ENCODE results near the gene DCPS. TPM values are rescaled to one million over a fixed set of nuclear protein-coding genes. Genes with fewer than 3 reads are reported as not detected.
A peak's percentile ranks its signal among the peaks of the same experiment; 100 is the strongest.
"Not testable (repeated sequence)": the region's sequence is repeated elsewhere in the genome, so short reads cannot be mapped to it uniquely, and the experiment has no call there.

The DCPS gene
- total RNA-seq, 1 donor from 2014 or later, result 42.1 TPM

- Mint-ChIP-seq H3K4me1 (ENCODE audit: low read depth) (peaks cover 37% of the 10 kb centered on the region), H3K36me3 (ENCODE audit: low read depth) (peaks cover 58% of the 10 kb centered on the region), H3K27me3 (ENCODE audit: low read depth) (no peaks in the 10 kb centered on the region), H3K9me3 (no peaks in the 10 kb centered on the region), H3K27ac (peak overlapping the region; percentile 91), H3K4me3 (ENCODE audit: low read depth) (no peak overlapping the region)
- no peak for DNase-seq (ENCODE audit: low spot score)
- intact Hi-C loops (cut with micrococcal nuclease), result no loop called here
Observed at GRCh38 chr11:126345283-126345682, 41.4 kb downstream of the DCPS start.

- H3K4me3 Mint-ChIP-seq (ENCODE audit: low read depth), result no peak overlapping the region
- no peak for DNase-seq (ENCODE audit: low spot score)
- intact Hi-C loops (cut with micrococcal nuclease), result no loop called here
- peak overlapping the region; percentile 91 for H3K27ac Mint-ChIP-seq
- peaks cover 41% of the 10 kb centered on the region for H3K4me1 Mint-ChIP-seq (ENCODE audit: low read depth)
- H3K9me3 Mint-ChIP-seq, result no peaks in the 10 kb centered on the region
- no peaks in the 10 kb centered on the region for H3K27me3 Mint-ChIP-seq (ENCODE audit: low read depth)
- H3K36me3 Mint-ChIP-seq (ENCODE audit: low read depth), result peaks cover 61% of the 10 kb centered on the region
Observed at GRCh38 chr11:126345759-126346585, 42.1 kb downstream of the DCPS start.

GRCh38 chr11:126346586-126346940 lies 42.7 kb downstream of the DCPS start:
- intact Hi-C loops (cut with micrococcal nuclease), result no loop called here
- no peak for DNase-seq (ENCODE audit: low spot score)
- Mint-ChIP-seq H3K27me3 (ENCODE audit: low read depth) (no peaks in the 10 kb centered on the region), H3K36me3 (ENCODE audit: low read depth) (peaks cover 57% of the 10 kb centered on the region), H3K27ac (peak overlapping the region; percentile 91), H3K4me3 (ENCODE audit: low read depth) (no peak overlapping the region), H3K4me1 (ENCODE audit: low read depth) (peaks cover 36% of the 10 kb centered on the region), H3K9me3 (no peaks in the 10 kb centered on the region)

GRCh38 chr11:126346946-126347345 lies 43.1 kb downstream of the DCPS start:
- H3K27me3 Mint-ChIP-seq (ENCODE audit: low read depth); DNase-seq (ENCODE audit: low spot score); intact Hi-C loops (cut with micrococcal nuclease); H3K27ac Mint-ChIP-seq; H3K9me3 Mint-ChIP-seq; H3K4me3 Mint-ChIP-seq (ENCODE audit: low read depth): not testable (repeated sequence)
- peaks cover 53% of the 10 kb centered on the region for H3K36me3 Mint-ChIP-seq (ENCODE audit: low read depth)
- peaks cover 32% of the 10 kb centered on the region for H3K4me1 Mint-ChIP-seq (ENCODE audit: low read depth)

GRCh38 chr11:126347751-126348668 lies 44.1 kb downstream of the DCPS start:
- intact Hi-C loops (cut with micrococcal nuclease), result no loop called here
- Mint-ChIP-seq H3K4me1 (ENCODE audit: low read depth) (peaks cover 35% of the 10 kb centered on the region), H3K9me3 (no peaks in the 10 kb centered on the region), H3K27ac (peak overlapping the region; percentile 81), H3K4me3 (ENCODE audit: low read depth) (no peak overlapping the region), H3K36me3 (ENCODE audit: low read depth) (peaks cover 55% of the 10 kb centered on the region), H3K27me3 (ENCODE audit: low read depth) (no peaks in the 10 kb centered on the region)
- no peak for DNase-seq (ENCODE audit: low spot score)

- H3K9me3 Mint-ChIP-seq, result no peaks in the 10 kb centered on the region
- H3K27ac Mint-ChIP-seq, result peak overlapping the region; percentile 81
- H3K36me3 Mint-ChIP-seq (ENCODE audit: low read depth), result peaks cover 56% of the 10 kb centered on the region
- peaks cover 45% of the 10 kb centered on the region for H3K4me1 Mint-ChIP-seq (ENCODE audit: low read depth)
- no peak overlapping the region for H3K4me3 Mint-ChIP-seq (ENCODE audit: low read depth)
- no peaks in the 10 kb centered on the region for H3K27me3 Mint-ChIP-seq (ENCODE audit: low read depth)
- DNase-seq (ENCODE audit: low spot score), result no peak
- intact Hi-C loops (cut with micrococcal nuclease), result no loop called here
Observed at GRCh38 chr11:126348806-126349582, 45.1 kb downstream of the DCPS start.

GRCh38 chr11:126350836-126351235 lies 47.0 kb downstream of the DCPS start:
- Mint-ChIP-seq H3K36me3 (ENCODE audit: low read depth) (peaks cover 51% of the 10 kb centered on the region), H3K9me3 (no peaks in the 10 kb centered on the region), H3K27me3 (ENCODE audit: low read depth) (no peaks in the 10 kb centered on the region), H3K4me1 (ENCODE audit: low read depth) (peaks cover 50% of the 10 kb centered on the region), H3K4me3 (ENCODE audit: low read depth) (no peak overlapping the region), H3K27ac (peak overlapping the region; percentile 13)
- DNase-seq (ENCODE audit: low spot score), result no peak
- intact Hi-C loops (cut with micrococcal nuclease), result loop anchor here (5.0 kb wide), 2 partner anchors 49 to 139 kb away; partner anchors contain the start of genes DCPS, FAM118B and RPUSD4

GRCh38 chr11:126352163-126352562 lies 48.3 kb downstream of the DCPS start:
- H3K9me3 Mint-ChIP-seq, result no peaks in the 10 kb centered on the region
- no peak for DNase-seq (ENCODE audit: low spot score)
- peak overlapping the region; percentile 94 for H3K27ac Mint-ChIP-seq
- intact Hi-C loops (cut with micrococcal nuclease), result loop anchor here (2.0 to 5.0 kb wide), 3 partner anchors 35 to 140 kb away; partner anchors contain the start of genes DCPS, FAM118B and RPUSD4
- no peaks in the 10 kb centered on the region for H3K27me3 Mint-ChIP-seq (ENCODE audit: low read depth)
- peaks cover 45% of the 10 kb centered on the region for H3K4me1 Mint-ChIP-seq (ENCODE audit: low read depth)
- peak overlapping the region; percentile 64 for H3K4me3 Mint-ChIP-seq (ENCODE audit: low read depth)
- peaks cover 45% of the 10 kb centered on the region for H3K36me3 Mint-ChIP-seq (ENCODE audit: low read depth)

- Mint-ChIP-seq H3K27me3 (ENCODE audit: low read depth) (no peaks in the 10 kb centered on the region), H3K4me3 (ENCODE audit: low read depth) (peak overlapping the region; percentile 64), H3K9me3 (no peaks in the 10 kb centered on the region), H3K27ac (peak overlapping the region; percentile 94), H3K4me1 (ENCODE audit: low read depth) (peaks cover 44% of the 10 kb centered on the region), H3K36me3 (ENCODE audit: low read depth) (peaks cover 38% of the 10 kb centered on the region)
- intact Hi-C loops (cut with micrococcal nuclease), result loop anchor here (1.0 to 5.0 kb wide), 5 partner anchors 36 to 141 kb away; partner anchors contain the start of genes DCPS, FAM118B, FOXRED1 and RPUSD4
- no peak for DNase-seq (ENCODE audit: low spot score)
Observed at GRCh38 chr11:126352934-126353801, 49.3 kb downstream of the DCPS start.

GRCh38 chr11:126354631-126355323 lies 50.9 kb downstream of the DCPS start:
- intact Hi-C loops (cut with micrococcal nuclease), result loop anchor here (1.0 to 5.0 kb wide), 4 partner anchors 52 to 142 kb away; partner anchors contain the start of genes DCPS, FAM118B and RPUSD4
- Mint-ChIP-seq H3K36me3 (ENCODE audit: low read depth) (peaks cover 29% of the 10 kb centered on the region), H3K27me3 (ENCODE audit: low read depth) (no peaks in the 10 kb centered on the region), H3K9me3 (no peaks in the 10 kb centered on the region), H3K27ac (peak overlapping the region; percentile 91), H3K4me3 (ENCODE audit: low read depth) (peak overlapping the region; percentile 98), H3K4me1 (ENCODE audit: low read depth) (peaks cover 35% of the 10 kb centered on the region)
- no peak for DNase-seq (ENCODE audit: low spot score)

GRCh38 chr11:126355324-126355925 lies 51.6 kb downstream of the DCPS start, which contains the start of gene ST3GAL4:
TSS of gene ST3GAL4 (plus strand) at chr11:126355686. CDS start at chr11:126406156, 50,470 bp downstream.
- no peaks in the 10 kb centered on the region for H3K27me3 Mint-ChIP-seq (ENCODE audit: low read depth)
- peak within 1 kb of the TSS; percentile 98 for H3K4me3 Mint-ChIP-seq (ENCODE audit: low read depth)
- peak; percentile 66 for DNase-seq (ENCODE audit: low spot score)
- intact Hi-C loops (cut with micrococcal nuclease), result loop anchor here (1.0 to 2.0 kb wide), 2 partner anchors 65 to 70 kb away; no protein-coding TSS in a partner anchor
- H3K9me3 Mint-ChIP-seq, result no peaks in the 10 kb centered on the region
- peak within 1 kb of the TSS; percentile 91 for H3K27ac Mint-ChIP-seq
- H3K4me1 Mint-ChIP-seq (ENCODE audit: low read depth), result peaks cover 35% of the 10 kb centered on the region
- H3K36me3 Mint-ChIP-seq (ENCODE audit: low read depth), result peaks cover 28% of the 10 kb centered on the region

Measured in activated T-helper 2 cell treated with anti-CD3 and anti-CD28 coated beads, Interferon-gamma antibody, Interleukin-2, Interleukin-4, amounts not matched to agents 10 μg/mL and 5 μg/mL and 100 μg/mL, durations not matched to agents 14 hours and 24 hours and 36 hours (primary cell).